NCI-H2081 (cell line): ENCODE results near the gene TSPAN4.

ENCODE experiments used
- DNase-seq, 2 experiments: peaks; one replicate each; lab custom pipeline; 2025; lab: John Stamatoyannopoulos, UW

The TSPAN4 gene

DNA sequence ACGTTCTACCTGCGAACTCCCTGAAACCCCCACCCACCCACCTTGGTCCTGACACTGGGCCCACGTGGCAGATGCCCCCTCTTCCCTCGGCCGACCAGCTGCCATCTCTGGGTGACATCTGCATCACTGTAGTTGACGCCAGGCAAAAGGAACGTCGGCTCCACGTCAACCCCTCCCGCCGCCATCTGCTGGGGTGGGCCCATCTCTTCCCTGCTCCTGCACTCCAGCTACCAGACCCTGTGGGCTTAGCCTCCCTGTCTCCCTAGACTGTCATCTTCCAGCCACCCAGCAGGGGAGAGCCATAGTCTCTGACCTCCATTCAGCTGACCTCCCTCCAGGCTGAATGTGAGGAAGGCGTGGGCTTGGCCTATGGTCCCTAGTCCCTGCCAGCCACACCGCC, 46.6 kb downstream of the TSPAN4 start:
- DNase-seq, result no peak

DNA sequence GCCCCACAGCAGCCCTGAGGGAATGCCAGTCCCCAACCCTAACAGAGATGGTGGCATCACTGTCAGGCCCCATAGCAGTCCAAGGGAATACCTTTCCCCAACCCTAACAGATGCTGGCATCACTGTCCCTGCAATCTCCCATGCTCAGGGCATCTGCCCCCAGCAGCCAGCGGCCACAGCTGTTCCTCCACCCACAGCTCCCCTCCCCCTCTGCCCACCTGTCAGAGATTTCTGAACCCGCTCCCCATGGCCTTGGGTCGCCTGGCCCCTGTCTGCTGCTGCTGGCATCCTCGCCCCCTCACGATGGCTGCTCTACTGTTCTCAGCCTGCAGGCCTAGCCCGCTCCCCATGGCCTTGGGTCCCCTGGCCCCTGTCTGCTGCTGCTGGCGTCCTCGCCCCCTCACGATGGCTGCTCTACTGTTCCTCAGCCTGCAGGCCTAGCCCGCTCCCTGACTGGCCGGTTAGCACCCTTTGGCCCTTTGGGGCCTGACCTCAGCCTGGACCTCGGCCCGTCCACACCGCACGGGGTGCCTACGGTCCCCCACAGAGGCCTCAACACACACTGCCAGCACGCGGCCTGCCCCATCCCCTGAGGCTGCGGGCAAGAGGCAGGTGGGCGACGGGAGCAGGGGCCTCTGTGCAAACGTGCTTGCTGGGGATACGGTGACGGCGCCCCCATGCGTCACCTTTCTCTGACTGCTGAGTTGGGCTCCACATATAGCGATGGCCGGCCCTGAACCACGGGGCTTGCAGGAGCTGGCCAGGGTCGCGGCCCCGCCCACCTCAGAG, 47.2 kb downstream of the TSPAN4 start:
- DNase-seq, result no peak

DNA sequence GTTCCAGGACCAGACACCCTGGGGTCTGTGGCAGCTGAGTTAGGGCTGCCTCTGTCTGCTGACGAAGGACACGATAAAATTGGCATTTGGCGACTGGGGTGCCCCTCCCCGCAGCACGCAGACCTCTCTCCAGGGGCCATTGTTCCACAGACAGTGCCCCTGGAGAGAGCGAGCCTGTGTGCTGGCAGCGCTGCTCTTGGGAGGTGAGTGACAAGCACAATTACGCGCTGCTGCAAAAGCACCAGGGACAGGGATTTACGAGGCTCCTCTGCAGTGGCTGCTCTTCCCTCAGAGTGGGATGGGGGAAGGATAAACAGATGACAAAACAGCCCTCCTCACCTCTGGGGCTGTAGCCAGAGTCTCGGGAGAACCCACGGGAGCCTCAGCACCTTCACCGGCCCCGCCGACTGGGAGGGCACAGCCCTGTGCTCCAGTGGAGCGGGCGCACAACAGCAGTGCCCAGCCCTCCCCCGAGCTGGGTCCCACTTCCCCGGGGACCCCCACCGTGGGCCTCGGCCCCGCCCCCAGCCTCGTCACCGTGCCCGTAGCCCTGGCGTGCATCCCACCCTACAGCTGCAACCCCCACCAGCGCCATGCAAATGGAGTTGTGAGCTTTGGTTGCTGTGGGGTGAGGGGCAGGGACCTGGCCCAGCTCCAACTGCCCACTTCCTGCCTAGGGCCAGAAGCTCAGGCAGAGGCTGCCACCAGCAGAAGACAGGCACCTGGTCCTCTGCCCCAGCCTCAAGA, 48.3 kb downstream of the TSPAN4 start:
- peak; percentile 52 to 75 for DNase-seq

DNA sequence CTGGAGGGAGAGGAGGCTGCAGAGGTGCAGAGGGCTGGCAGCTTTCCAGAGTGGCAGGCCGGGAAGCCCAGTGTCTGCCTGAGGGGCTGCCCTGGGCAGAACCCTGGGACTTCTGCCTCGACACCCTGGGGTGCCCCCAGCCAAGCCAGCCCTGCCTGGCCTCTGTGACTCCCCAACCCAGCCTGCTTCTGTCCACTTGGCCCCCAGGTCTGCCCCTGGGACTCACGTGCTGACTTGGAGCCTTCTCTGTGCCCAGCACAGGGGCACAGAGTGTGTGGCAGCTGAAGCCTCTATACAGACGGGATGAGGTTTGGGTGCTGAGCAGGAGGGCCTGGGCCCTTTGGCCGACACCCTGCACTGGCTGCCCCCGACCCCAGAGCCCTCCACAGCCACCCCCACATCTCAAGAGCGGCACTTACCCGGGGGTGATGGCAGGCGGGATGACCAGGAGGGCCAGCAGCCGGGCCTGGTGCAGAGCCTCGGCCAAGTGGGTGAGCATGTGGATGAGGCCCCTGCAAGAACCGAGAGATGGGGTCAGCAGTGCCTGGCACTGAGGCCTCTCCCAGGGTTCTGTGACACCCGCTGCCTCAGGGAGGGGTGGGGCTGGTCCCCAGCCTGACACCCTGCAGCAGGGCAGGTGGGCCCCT, 50.5 kb downstream of the TSPAN4 start:
- DNase-seq, result no peak

DNA sequence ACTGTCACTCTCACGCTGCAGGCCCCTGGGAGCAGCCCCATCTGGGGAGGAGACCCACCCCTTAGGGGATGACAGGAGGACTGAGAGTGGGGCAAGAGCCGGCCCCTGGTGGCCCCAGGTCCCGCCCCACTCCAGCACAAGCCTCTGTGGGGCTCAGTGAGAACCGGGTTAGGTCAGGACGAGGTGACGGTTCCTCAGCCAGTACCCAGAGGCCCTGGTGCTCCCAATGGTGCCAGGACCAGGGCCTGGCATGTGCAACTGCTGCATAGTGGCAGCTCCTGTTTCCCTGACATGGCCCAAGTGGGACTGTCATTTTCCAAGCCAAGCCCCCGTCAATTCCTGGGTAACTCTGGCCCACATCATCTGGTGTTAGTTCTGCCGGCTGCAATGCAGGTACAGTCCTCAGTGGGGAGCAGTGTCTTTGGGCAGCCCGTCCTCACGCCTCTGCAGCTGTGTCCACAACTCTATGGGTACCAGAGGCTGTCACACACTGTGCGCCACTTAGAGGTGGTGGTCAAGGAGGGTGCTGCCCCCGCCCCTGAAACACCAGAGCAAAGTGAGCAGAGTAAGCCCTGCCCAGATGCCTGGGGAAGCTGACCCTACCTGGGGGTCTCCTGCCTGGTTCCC, 52.0 kb downstream of the TSPAN4 start:
- no peak for DNase-seq

DNA sequence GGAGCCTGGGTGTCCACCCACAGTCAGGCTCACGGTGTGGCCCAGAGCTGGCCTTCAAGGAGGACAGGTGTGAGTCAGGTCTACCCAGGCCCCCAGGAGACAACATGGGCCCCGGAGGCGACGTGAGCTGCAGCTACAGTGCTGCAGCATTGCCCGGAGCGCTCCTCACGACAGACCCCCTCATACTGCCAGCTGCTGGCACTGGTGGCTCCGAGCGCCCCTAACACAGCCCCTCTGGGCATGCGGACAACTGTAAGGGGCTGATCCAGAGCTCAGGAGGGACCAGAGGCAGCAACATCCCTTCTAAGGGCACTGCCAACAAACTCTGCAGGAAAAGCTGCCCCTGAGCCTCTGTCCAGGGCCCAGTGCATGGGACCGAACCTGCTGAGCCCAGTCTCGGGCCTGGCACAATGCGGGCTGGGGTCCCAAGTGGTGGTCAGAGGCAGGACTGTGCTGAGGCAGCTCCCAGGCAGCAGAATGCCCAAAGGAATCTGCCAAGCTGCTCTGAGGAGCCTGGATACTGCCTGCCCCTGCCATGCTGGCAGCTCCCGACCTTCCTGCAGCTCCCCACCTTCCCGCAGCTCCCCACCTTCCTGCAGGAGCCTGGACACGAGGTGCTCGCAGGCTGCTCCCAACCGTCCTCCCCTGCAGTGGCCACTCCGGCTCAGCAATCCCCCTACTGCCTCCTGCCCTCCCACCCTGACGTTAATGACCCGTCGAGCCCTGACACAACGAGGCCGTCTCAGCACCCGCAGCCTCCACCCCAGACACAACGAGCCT, 52.9 kb downstream of the TSPAN4 start:
- DNase-seq, result no peak

DNA sequence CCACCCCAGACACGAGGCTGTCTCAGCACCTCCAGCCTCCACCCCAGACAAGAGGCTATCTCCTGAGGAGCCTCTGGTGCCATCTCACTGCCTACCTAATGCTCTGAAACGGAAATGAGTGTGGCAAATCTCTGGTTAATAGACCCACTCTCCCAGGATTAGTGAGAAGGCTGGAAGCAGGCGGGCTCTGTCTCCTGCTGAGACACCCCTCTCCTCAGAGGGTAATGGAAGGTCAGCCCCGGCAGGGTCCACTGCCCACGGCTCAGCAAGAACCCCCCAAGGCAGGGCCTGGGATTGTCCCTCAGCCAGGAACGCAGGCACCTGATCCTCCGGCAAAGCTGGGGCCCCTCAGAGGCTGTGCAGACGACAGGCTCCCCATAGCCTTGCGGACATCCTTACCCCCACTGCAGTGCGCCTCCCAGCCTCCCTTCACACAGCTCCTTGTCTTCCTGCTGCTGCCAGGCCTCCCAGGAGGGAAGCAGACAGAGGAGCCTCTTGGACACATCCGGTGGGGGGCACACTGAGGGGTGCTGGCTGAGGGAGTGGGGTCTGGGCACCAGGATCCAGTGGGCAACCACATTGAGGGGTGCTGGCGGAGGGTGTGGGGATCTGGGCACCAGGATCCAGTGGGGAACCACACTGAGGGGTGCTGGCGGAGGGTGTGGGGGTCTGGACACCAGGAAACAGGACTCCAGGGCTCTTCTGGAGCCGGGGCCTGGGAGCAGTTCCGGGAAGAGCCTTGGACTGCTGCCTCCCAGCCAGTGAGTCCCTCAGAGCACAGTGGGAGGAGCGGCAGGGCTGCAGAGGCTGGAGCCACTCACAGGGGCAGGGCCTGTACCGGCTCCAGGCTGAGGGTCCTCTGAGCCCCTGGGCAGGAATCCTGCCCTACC, 54.8 kb downstream of the TSPAN4 start:
- DNase-seq, result no peak

DNA sequence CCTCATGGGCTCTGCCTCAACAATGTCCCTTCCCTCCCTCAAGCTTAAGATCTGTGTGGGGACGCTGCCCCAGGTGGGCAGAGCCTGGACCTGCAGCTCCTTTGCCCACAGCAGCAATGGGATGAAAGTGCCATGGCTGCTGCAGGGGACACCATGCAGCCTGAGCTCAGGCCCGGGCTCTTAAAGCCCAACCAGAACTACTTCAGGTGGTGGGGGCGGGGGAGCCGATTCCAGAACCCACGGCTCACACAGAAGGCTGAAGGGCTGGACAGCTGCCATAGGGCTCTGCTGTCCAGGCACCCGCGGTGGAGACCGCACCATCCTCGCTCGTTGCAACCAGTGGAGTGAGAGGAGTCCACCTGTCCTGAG, 55.5 kb downstream of the TSPAN4 start:
- peak in 1 of 2 experiments; percentile 26 for DNase-seq

DNA sequence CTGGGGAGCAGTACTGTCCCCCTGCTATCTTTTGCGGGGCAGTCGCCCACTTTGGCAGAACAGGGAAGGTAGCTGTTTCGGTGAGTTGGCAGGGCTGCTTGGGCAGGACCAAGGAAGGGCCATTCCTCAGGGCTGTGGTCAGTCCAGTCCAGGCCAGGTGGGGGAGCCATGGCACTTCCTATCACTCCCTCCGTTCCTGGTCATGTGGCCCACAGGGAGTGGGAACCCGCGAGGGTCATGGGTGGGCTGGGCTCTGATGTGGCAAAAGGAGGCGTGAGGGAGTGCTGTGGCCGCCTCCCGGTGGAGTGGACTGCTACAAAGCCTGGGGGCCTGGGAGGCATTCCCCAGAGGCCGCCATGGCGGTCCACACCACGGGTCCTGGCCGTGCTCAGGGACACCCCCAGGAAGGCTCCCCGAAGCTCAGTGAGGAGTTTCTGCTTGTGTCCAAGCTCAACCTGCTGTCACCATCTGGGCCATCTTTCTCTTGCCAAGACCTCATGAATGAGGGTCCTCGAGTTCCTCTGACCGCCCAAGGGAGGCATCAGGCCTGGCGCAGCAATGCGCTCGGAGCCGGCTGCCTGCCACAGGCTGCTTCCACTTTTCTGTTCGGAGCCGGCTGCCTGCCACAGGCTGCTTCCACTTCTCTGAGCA, 56.0 kb downstream of the TSPAN4 start:
- no peak for DNase-seq

DNA sequence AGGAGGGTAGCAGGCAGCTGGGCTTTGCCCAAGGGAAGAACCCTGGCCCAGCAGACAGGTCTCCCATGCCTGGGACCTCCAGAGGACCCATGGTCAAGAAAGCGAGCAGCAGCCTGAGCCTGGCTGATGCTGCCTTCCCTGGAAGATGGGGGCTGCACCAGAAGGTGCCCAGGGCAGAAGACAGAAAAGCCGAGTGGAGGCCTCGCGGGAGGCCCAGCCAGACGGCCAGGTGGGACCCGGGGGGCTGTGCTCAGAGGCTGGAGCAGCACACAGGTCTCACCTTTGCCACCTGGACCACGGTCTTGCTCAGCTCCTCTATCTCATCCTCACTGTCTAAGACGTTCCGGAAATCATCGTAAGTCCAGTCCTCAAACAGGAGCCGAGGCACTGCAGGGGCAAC, 57.1 kb downstream of the TSPAN4 start:
- DNase-seq, result no peak

DNA sequence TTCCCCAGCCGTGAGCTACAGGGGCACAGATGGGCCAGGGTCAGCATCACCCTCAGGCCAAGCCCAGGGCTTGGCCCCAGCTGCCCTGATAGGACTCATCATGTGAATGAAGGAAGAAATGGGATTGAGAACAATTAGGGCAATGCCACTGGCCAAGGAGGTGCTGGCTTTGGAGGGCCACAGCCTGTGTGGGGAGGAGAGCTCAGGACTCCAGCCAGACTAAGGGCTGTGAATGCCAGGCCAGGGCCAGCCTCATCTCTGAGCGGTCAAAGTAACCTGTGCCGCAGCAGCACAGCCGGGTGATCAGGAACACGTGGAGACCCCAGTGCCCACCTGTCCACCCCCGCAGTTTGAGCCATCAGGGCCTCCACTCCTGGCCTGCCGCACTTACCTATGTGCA, 57.9 kb downstream of the TSPAN4 start:
- DNase-seq, result no peak

DNA sequence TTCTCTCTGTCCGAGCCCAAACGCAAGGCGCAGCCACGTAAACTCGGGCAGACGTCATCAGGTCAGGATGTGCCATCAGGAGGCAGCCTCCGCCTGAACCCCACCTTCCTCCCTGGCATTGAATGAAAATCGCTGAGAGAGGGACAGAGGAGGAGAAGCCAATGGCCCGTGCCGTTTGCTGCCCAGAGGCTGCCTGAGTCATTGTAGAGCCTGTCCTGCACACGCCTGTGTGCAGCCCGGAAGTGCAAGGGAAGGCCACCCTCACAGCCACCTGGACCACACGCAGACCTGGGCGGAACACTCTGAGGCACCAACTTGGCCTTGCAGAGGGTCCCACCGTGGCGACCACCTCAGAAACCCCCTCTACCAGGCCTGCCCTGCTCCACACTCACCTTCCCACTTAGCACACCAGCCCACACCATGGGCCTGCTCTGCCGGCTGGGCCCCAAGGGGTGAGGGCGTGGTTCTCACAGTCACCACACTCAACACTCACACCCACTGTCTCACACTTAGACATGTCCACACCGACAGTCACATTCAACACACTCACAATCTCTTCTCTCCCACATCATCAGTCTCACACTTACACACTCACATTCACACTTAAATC, 58.9 kb downstream of the TSPAN4 start:
- DNase-seq, result no peak

DNA sequence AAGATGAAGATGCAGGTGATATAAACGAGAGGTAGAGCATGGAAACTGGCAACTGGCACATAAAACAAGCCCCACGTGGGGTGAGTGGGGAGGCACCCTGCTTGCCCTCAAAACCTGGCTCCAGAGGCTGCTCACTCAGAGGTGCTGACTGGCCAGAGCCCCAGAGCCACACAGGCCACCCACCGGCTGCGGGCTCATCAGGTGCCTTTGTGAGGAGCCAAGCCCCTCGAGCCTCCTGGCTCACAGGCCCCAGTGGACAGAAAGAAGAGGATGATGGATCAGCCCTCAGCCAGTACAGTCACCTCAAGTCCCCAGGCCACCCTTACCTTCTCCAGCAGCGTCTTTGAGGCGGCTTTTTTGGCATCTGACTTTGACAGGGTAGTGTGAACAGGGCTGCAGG, 61.7 kb downstream of the TSPAN4 start:
- DNase-seq, result no peak

DNA sequence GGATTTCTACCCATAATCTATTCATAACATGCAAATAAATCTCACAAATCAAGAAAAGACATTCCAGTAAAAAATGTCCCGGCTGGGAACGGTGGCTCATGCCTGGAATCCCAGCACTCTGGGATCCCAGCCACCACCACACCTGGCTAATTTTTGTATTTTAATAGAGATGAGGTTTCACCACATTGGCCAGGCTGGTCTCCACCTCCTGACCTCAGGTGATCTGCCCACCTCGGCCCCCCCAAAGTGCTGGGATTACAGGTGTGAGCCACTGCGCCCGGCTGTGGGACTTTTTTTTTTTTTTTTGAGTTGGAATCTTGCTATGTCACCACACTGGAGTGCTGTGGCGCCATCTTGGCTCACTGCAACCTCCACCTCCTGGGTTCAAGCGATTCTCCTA, 63.3 kb downstream of the TSPAN4 start:
- DNase-seq, result no peak

DNA sequence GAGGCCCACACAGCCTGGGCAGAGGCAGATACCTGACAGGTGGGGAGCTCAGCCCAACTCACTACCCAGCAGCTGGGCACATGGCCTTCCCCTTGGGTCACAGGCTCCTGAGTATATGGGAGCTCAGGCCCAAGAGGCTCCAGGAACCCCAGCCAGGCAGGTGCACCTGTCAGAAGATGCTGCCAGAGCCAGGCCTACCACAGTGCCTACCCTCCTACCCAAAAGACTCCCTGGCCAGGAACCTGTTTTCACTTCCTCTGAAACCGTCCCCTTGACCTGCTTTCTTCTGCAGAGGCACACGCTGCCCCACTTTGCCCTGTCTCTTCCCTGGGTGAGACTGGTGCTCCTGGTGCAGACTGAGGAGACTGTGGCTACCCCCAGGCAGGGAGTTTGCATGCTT, 65.0 kb downstream of the TSPAN4 start:
- DNase-seq, result no peak

DNA sequence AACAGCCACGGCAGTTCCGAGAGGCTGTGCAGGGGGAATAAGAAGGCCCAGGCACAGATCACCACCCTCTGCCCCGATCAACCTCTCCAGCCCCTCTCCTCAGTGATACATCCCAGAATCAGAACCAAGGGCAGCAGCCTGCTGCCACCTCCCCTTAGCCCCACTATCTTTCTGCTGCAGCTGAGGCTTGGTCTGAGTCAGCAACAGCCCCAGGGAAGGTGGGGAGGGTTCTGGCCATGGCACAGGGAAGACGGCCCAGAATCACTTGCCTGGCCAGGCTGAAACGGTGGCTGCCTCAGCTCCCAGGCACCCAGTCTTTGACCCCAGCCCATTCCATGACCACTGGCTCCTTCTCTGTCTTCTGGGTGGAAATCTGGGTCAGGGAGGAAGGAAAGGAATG, 65.6 kb downstream of the TSPAN4 start:
- no peak for DNase-seq

DNA sequence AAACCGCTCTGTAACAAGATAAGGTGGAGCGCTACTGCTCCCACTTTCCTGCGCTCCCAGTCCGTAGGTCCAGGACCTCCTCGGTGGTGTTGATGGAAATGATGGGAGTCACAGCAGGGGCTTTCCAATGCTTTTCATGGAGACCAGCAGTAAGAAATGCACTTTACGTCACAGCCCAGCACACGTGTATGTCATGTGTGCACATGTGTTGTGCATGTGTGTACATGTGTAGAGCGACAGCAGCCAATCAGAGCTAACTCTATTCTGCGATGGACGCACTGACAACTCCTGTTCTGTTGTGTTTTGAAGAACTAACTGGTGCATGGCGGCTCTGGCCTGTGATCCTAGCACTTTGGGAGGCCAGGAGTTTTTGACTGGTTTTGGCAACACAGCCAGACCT, 66.8 kb downstream of the TSPAN4 start:
- DNase-seq, result no peak

DNA sequence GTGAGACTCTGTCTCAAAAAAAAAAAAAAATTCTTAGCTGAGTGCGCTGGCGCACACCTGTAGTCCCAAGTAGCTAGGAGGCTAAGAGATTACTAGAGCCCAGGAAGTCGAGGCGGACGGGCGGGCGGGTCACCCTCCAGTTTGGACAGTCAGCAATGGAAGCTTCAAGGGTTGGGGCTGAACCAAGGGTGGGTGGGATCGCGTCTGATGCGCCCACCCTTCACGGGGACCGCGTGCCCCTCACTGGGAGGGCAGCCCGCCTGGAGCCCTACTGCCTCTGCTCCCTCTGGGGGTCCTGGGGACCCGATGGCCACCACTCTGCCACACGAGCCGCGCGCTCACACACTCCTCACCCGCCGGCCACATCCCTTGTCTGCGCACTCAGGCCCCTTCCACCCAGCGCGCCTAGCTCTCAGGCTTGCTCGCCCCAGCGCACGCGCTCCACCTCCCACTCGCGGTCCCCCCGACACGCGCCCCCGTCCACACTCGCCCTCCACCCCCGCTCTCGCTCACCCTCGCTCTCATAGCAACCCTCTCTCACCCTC, 67.5 kb downstream of the TSPAN4 start:
- DNase-seq, result no peak

DNA sequence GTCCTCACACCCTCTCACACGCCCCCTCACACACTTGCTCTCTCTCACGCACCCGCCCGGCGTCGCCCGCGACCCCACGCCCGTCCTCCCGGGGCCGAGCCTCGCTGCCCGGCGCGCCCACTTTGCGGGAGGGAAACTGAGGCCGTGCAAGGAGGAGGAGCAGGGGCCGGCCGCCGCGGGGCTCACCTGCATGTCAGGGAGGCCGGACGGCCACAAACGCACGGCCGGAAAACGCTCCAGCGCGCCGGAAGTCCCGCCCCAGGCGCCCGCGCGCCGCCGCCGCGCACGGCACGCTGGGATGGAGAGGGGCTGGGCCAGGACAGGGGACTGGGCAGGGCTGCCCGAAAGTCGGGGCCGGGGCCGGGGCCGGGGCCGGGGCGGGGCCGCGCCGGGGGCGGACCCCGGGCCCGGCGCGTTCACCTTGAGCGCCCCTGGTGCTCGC, 68.0 kb downstream of the TSPAN4 start, which contains the start of gene CHID1:
Gene CHID1 (minus strand): TSS at position 222 of the 442 bp plus-strand sequence. CDS start 5,994 bp downstream, outside the sequence.
- peak; percentile 80 to 86 for DNase-seq
